Measurements from ENCODE around the gene ZNF529.

The ZNF529 gene

DNA sequence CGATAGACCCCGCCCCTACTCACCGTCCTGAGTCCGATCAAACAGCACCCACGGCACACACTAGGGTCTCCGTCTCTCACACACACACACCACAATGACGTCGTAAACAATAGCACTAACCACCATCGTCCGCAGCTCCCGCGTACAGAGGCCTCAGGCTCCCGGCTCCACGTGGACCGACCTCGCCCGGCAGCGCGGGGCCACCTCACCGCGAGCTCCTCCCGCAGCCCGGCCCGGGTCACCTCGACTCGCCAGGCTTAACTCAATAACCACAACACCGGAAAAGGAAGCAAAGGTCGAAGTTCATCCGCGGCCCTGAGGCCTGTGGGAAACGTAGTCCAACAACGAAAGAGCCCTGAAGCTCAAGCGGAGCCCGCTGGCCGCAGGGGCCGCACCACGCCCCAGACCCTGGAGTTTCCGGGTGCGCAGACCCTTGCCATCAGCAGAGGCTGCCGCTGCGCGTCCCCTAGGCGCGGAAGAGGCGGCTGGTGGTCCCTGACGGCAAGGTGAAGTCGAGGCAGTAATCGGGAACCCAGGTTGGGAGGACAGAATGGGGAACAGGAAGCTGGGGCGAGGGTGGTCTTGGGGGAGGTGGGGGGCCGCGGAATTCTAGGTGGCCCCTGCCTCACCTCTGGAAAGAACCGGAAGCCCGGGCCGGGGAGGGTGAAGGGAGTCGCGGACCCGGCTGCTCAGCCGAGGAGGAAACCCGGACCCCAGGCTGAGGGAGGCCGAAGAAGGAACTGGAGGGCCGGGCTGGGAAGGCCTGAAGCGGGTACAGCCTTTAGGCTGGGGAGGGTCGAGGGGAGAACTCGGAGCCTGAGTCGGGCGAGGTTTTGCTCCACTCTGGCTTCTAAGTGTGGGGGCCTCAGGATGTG, at the start of gene ZNF529:
ZNF529 (minus strand) TSS at position 273 of the 875 bp plus-strand sequence. CDS start 946 bp downstream, outside the sequence.
- H3K27ac ChIP-seq (ENCODE audit: low read depth, low read length), result peak within 1 kb of the TSS; percentile 22; the same call in 1 of the 2 replicates
- H3K27me3 ChIP-seq (ENCODE audit: control insufficient read depth, low read length), result no peaks in the 10 kb centered on the region
- H3K4me2 ChIP-seq (ENCODE audit: low read length), result peak within 1 kb of the TSS; percentile 97
- H3K36me3 ChIP-seq (ENCODE audit: control insufficient read depth, low read length), result peaks cover 14% of the 10 kb centered on the region
- no peak for TF ChIP-seq EZH2phosphoT487 (IDR thresholded peaks at IDR 0.05; ENCODE audit: borderline replicate concordance, low read length)
- TF ChIP-seq, protein P1, sequence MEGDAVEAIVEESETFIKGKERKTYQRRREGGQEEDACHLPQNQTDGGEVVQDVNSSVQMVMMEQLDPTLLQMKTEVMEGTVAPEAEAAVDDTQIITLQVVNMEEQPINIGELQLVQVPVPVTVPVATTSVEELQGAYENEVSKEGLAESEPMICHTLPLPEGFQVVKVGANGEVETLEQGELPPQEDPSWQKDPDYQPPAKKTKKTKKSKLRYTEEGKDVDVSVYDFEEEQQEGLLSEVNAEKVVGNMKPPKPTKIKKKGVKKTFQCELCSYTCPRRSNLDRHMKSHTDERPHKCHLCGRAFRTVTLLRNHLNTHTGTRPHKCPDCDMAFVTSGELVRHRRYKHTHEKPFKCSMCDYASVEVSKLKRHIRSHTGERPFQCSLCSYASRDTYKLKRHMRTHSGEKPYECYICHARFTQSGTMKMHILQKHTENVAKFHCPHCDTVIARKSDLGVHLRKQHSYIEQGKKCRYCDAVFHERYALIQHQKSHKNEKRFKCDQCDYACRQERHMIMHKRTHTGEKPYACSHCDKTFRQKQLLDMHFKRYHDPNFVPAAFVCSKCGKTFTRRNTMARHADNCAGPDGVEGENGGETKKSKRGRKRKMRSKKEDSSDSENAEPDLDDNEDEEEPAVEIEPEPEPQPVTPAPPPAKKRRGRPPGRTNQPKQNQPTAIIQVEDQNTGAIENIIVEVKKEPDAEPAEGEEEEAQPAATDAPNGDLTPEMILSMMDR (IDR thresholded peaks at IDR 0.05; ENCODE audit: low read depth, low read length, poor library complexity, severe bottlenecking), result no peak
- H3K4me1 ChIP-seq (ENCODE audit: control insufficient read depth, low read length), result peaks cover 16% of the 10 kb centered on the region
- peaks cover 20% of the 10 kb centered on the region for H3K9me3 ChIP-seq (ENCODE audit: control insufficient read depth, insufficient read depth, low read length)
- H3K9me2 ChIP-seq (replicated peaks; ENCODE audit: control insufficient read depth, low read length), result no peaks in the 10 kb centered on the region
- H4K20me1 ChIP-seq (ENCODE audit: control insufficient read depth, insufficient read depth, low read depth, low read length), result no peaks in the 10 kb centered on the region
- H3F3A ChIP-seq (ENCODE audit: control insufficient read depth, insufficient read depth), result no peaks in the 10 kb centered on the region
- peaks cover 12% of the 10 kb centered on the region for H3K79me2 ChIP-seq (ENCODE audit: control insufficient read depth, low read length)
- peak within 1 kb of the TSS; percentile 99 for H3K4me3 ChIP-seq (ENCODE audit: low read length)

DNA sequence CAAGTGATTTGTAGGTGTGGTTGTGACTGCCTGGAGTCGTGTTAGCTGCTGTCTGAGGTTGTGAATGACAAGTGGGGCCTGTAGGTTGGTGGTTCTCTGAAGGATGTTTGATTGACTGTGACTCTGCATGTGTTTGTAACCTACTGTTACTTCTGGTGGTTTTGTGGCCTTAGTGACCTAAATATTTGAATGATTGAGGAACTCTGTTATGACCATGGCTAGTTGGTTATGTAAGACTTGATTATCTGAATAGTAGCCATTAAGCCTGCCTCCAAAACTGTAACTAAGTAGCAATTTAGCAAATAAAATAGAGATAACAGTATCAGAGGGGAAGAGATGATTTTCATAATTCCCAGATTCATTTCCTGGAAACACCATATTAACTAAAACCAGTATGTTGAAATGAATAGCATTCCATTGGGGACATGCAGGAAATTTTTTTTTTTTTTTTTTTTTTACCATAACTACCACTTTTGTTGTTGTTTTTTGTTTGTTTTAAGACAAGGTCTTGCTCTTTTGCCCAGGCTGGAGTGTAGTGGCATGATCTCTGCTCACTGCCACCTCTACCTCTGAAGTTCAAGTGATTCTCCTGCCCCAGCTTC, 32.9 kb upstream of the ZNF529 start:
- Histone ChIP-seq H3K36me3 (ENCODE audit: control insufficient read depth, low read length) (no peaks in the 10 kb centered on the region), H3K79me2 (ENCODE audit: control insufficient read depth, low read length) (no peaks in the 10 kb centered on the region), H3K9me2 (replicated peaks; ENCODE audit: control insufficient read depth, low read length) (no peaks in the 10 kb centered on the region), H3K4me2 (ENCODE audit: low read length) (no peak overlapping the region), H3F3A (ENCODE audit: control insufficient read depth, insufficient read depth) (no peaks in the 10 kb centered on the region), H3K4me1 (ENCODE audit: control insufficient read depth, low read length) (no peaks in the 10 kb centered on the region), H3K27ac (ENCODE audit: low read depth, low read length) (no peak overlapping the region), H4K20me1 (ENCODE audit: control insufficient read depth, insufficient read depth, low read depth, low read length) (no peaks in the 10 kb centered on the region), H3K9me3 (ENCODE audit: control insufficient read depth, insufficient read depth, low read length) (peaks cover 26% of the 10 kb centered on the region; the same call in 1 of the 2 replicates), H3K27me3 (ENCODE audit: control insufficient read depth, low read length) (no peaks in the 10 kb centered on the region), H3K4me3 (ENCODE audit: low read length) (no peak overlapping the region)
- TF ChIP-seq EZH2phosphoT487 (IDR thresholded peaks at IDR 0.05; ENCODE audit: borderline replicate concordance, low read length), result no peak
- TF ChIP-seq, protein P1 (IDR thresholded peaks at IDR 0.05; ENCODE audit: low read depth, low read length, poor library complexity, severe bottlenecking), result no peak

DNA sequence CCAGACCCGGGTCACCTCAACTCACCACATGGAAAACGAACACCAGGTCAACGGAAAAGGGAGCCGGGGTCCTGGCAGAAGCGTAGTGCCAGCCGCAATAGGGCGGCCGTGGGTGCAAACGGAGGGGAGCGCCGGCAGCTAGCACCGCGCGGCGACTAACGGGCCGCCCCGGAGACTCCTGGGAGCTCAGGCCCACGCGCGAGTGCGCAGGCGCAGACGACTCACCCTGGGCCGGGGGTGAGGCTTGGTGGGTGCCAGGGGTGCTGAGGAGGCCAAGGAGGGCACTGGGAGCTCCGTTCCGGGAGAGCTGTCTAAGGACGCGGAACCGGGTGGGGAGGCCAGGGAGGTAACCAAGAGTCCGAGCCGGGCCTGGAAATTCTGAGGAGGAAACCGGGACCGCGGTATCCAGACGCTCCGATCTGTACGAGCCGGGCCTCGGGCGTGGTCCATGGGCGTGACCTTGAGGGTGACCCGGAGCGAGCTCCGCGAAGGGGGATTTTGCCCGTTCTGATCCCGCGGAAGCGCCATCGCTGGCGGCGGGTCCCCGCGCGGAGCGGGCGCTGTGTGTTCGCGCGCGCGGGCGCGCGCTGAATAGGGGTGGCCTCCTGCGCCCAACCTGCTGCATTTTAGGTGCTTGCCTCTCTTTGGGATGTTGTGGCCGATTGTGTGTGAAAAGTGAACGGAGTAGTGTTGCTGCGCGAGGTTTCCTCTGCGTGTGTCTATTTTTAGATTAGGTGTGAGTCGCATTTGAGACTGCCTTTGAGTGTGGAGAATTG, 32.2 kb upstream of the ZNF529 start, which contains the start of gene ZNF382:
ZNF382 (plus strand) TSS at position 213 of the 776 bp plus-strand sequence. CDS start 4,602 bp downstream, outside the sequence.
- H3K27ac ChIP-seq (ENCODE audit: low read depth, low read length), result no peak within 1 kb of the TSS
- no peaks in the 10 kb centered on the region for H3K9me2 ChIP-seq (replicated peaks; ENCODE audit: control insufficient read depth, low read length)
- H3K4me1 ChIP-seq (ENCODE audit: control insufficient read depth, low read length), result no peaks in the 10 kb centered on the region
- no peaks in the 10 kb centered on the region for H3K27me3 ChIP-seq (ENCODE audit: control insufficient read depth, low read length)
- TF ChIP-seq, protein P1 (IDR thresholded peaks at IDR 0.05; ENCODE audit: low read depth, low read length, poor library complexity, severe bottlenecking), result no peak
- TF ChIP-seq EZH2phosphoT487 (IDR thresholded peaks at IDR 0.05; ENCODE audit: borderline replicate concordance, low read length), result no peak
- no peak within 1 kb of the TSS for H3K4me2 ChIP-seq (ENCODE audit: low read length)
- no peaks in the 10 kb centered on the region for H3K36me3 ChIP-seq (ENCODE audit: control insufficient read depth, low read length)
- H3F3A ChIP-seq (ENCODE audit: control insufficient read depth, insufficient read depth), result no peaks in the 10 kb centered on the region
- peaks cover 26% of the 10 kb centered on the region; the same call in 1 of the 2 replicates for H3K9me3 ChIP-seq (ENCODE audit: control insufficient read depth, insufficient read depth, low read length)
- no peak within 1 kb of the TSS for H3K4me3 ChIP-seq (ENCODE audit: low read length)
- no peaks in the 10 kb centered on the region for H4K20me1 ChIP-seq (ENCODE audit: control insufficient read depth, insufficient read depth, low read depth, low read length)
- no peaks in the 10 kb centered on the region for H3K79me2 ChIP-seq (ENCODE audit: control insufficient read depth, low read length)

Measured in DOHH2 (cell line).